Caco-2 (cell line): Measurements from ENCODE around the gene ENC1. TPM values are rescaled to one million over a fixed set of nuclear protein-coding genes. Genes with fewer than 3 reads are reported as not detected.

Experiments used
- Bru-seq: library from RNA; stranded (reverse); fragments of 400-500 nt; gene quantifications from one replicate; lab custom pipeline; 2021; lab: Mats Ljungman, UMichigan
- BruChase-seq, 2 experiments: library from RNA; stranded (reverse); fragments of 400-500 nt; gene quantifications; one replicate each; lab custom pipeline; 2021; lab: Mats Ljungman, UMichigan
- BruUV-seq: library from RNA; stranded (reverse); fragments of 400-500 nt; replicated peaks from 2 replicates; lab custom pipeline; 2021; lab: Mats Ljungman, UMichigan
- CTCF ChIA-PET: fragments of 300-600 bp; sonication (Branson Sonifier 250); formaldehyde crosslinking; loops from one replicate; lab custom pipeline; 2022; ENCODE audit warnings: antibody characterized with exemption; lab: Charles Lee
- POLR2A ChIA-PET: fragments of 300-600 bp; sonication (Branson Sonifier 250); formaldehyde crosslinking; loops from one replicate; lab custom pipeline; 2022; ENCODE audit warnings: antibody characterized with exemption; lab: Charles Lee
- DNase-seq, 2 experiments: peaks; one replicate each; pipeline versions ENCODE4 v3.0.0 to v3.0.0-alpha.2; 2020 to 2022
- H3K27me3 ChIP-seq: replicated peaks from 2 replicates; pipeline ENCODE4 v1.6.0; 2011; ENCODE audit warnings: low read length; ENCODE audit not compliant: control insufficient read depth, insufficient read depth
- H3K36me3 ChIP-seq: 2 replicates; pipeline ENCODE4 v1.5.1; 2011; ENCODE audit warnings: low read length; ENCODE audit not compliant: control insufficient read depth, insufficient read depth
- H3K4me1 ChIP-seq: fragments of 250-450 bp; sonication (Bioruptor Pico); 2 replicates; pipeline ENCODE4 v1.5.1; 2020; ENCODE audit warnings: mild to moderate bottlenecking
- H3K4me3 ChIP-seq: 2 replicates; pipeline ENCODE4 v1.5.1; 2011; ENCODE audit warnings: low read depth, mild to moderate bottlenecking, control low read depth, low read length
- H3K9me3 ChIP-seq: fragments of 250-450 bp; sonication (Bioruptor Pico); 2 replicates; pipeline ENCODE4 v1.5.1; 2020; ENCODE audit warnings: mild to moderate bottlenecking, moderate library complexity
- H3K27ac Mint-ChIP-seq: one replicate; pipeline ENCODE4 v1.8.0; 2022; ENCODE audit warnings: mixed read lengths; ENCODE audit not compliant: unreplicated experiment
- H3K27me3 Mint-ChIP-seq: one replicate; pipeline ENCODE4 v1.8.0; 2022; ENCODE audit warnings: mixed read lengths; ENCODE audit not compliant: insufficient read depth, unreplicated experiment
- H3K36me3 Mint-ChIP-seq: one replicate; pipeline ENCODE4 v1.8.0; 2022; ENCODE audit warnings: mild to moderate bottlenecking, mixed read lengths; ENCODE audit not compliant: insufficient read depth, unreplicated experiment
- H3K4me1 Mint-ChIP-seq: one replicate; pipeline ENCODE4 v1.8.0; 2022; ENCODE audit warnings: low read depth, mixed read lengths; ENCODE audit not compliant: unreplicated experiment
- H3K4me3 Mint-ChIP-seq: one replicate; pipeline ENCODE4 v1.8.0; 2022; ENCODE audit warnings: mild to moderate bottlenecking, moderate library complexity, mixed read lengths; ENCODE audit not compliant: unreplicated experiment
- H3K9me3 Mint-ChIP-seq: one replicate; pipeline ENCODE4 v1.8.0; 2022; ENCODE audit warnings: mixed read lengths; ENCODE audit not compliant: unreplicated experiment
- CTCF ChIP-seq, 2 experiments: fragments of 200-600 bp in 1 of 2; IDR thresholded peaks; 1 replicate in 1 of 2; 2 replicates in 1 of 2; pipeline versions ENCODE4 v1.5.1 to v1.8.0; 2011 to 2022; ENCODE audit warnings: antibody characterized with exemption in 1 of 2, control low read depth in 1 of 2, inconsistent platforms in 1 of 2, low read depth in 1 of 2, low read length in 1 of 2, mild to moderate bottlenecking in 1 of 2, moderate library complexity in 1 of 2; ENCODE audit not compliant: insufficient read depth in 1 of 2, severe bottlenecking in 1 of 2, unreplicated experiment in 1 of 2
- intact Hi-C: fragments of 100-400 bp; cut with micrococcal nuclease; formaldehyde crosslinking; loops from one replicate; pipeline ENCODE4 v1.10.0; 2022; ENCODE audit not compliant: unreplicated experiment
- long read RNA-seq: library from polyadenylated mRNA; stranded (forward); transcript quantifications from one replicate; pipeline ENCODE4 v2.0.0, GENCODE V29; 2022
- total RNA-seq: library from RNA; stranded (reverse); gene quantifications from 2 replicates; pipeline ENCODE4 v1.2.3, GENCODE V29; 2022

Gene ENC1
- total RNA-seq (92.7 and 106 TPM in 2 replicates), Bru-seq, nascent RNA (percentile 100 among the genes with signal in this experiment), BruChase-seq, experiment 1, labeled RNA remaining after a 2-hour chase (percentile 100 among the genes with signal in this experiment), BruChase-seq, experiment 2, labeled RNA remaining after a 6-hour chase (percentile 96 among the genes with signal in this experiment)
- long read RNA-seq, full-length matches to known transcripts: 1 of 13 reads
- long read RNA-seq, partial matches to known transcripts: 1 of 13 reads
- long read RNA-seq, other reads (novel, unspliced or antisense): 11 of 13 reads

- no TSS peak for BruUV-seq
- H3K27me3 ChIP-seq: no peaks in the 10 kb centered on the region
- intact Hi-C loops: loop anchor here (1.0 to 5.0 kb wide), 4 partner anchors 8 to 428 kb away; no protein-coding TSS in a partner anchor
- peak; percentile 93 to 94 for DNase-seq
- Mint-ChIP-seq H3K27ac (peak within 1 kb of the TSS; percentile 93), H3K4me1 (peaks cover 39% of the 10 kb centered on the region), H3K9me3 (no peaks in the 10 kb centered on the region), H3K27me3 (no peaks in the 10 kb centered on the region), H3K4me3 (peak within 1 kb of the TSS; percentile 93), H3K36me3 (peaks cover 64% of the 10 kb centered on the region)
- no peaks in the 10 kb centered on the region for H3K9me3 ChIP-seq
- H3K36me3 ChIP-seq: peaks cover 2% of the 10 kb centered on the region
- peaks cover 39% of the 10 kb centered on the region for H3K4me1 ChIP-seq
- ChIA-PET POLR2A (interaction anchor here (0.5 to 1.8 kb wide), 16 partner anchors 8 to 567 kb away, joined by 3 to 13 read pairs (median 4); no protein-coding TSS in a partner anchor), CTCF (interaction anchor here (0.8 to 1.7 kb wide), 8 partner anchors 8 to 596 kb away, joined by 3 to 10 read pairs (median 4); partner anchors contain the start of gene ANKRD31)
- peak; percentile 44 to 51 for TF ChIP-seq CTCF (IDR thresholded peaks at IDR 0.05; ENCODE audit: insufficient read depth in 1 of 2, low read depth in 1 of 2, low read length in 1 of 2, severe bottlenecking in 1 of 2, unreplicated experiment in 1 of 2)
- H3K4me3 ChIP-seq: peak within 1 kb of the TSS; percentile 99
Measured at GRCh38 chr5:74640450-74640953, at the start of gene ENC1. Gene ENC1, minus strand, starts transcription at chr5:74640728. Its CDS starts 4,243 bp downstream, at chr5:74636485.

GRCh38 chr5:74686962-74687751 is 46.6 kb upstream of the ENC1 start:
- no peak for TF ChIP-seq CTCF (IDR thresholded peaks at IDR 0.05; ENCODE audit: insufficient read depth in 1 of 2, low read depth in 1 of 2, low read length in 1 of 2, severe bottlenecking in 1 of 2, unreplicated experiment in 1 of 2)
- H3K4me3 ChIP-seq: no peak overlapping the region
- Mint-ChIP-seq H3K4me3 (peak overlapping the region; percentile 71), H3K27me3 (no peaks in the 10 kb centered on the region), H3K9me3 (no peaks in the 10 kb centered on the region), H3K4me1 (peaks cover 25% of the 10 kb centered on the region), H3K27ac (no peak overlapping the region), H3K36me3 (peaks cover 35% of the 10 kb centered on the region)
- intact Hi-C loops: no loop called here
- H3K36me3 ChIP-seq: no peaks in the 10 kb centered on the region; the same call in 1 of the 2 replicates
- peaks cover 13% of the 10 kb centered on the region for H3K4me1 ChIP-seq
- BruUV-seq: TSS peak; percentile 31
- H3K27me3 ChIP-seq: no peaks in the 10 kb centered on the region
- DNase-seq: no peak
- ChIA-PET POLR2A (no interaction called here), CTCF (no interaction called here)
- no peaks in the 10 kb centered on the region for H3K9me3 ChIP-seq
